Dermis microvascular lymphatic vessel endothelial cell (primary cell): ENCODE data around the gene TMEM51. TPM values are rescaled to one million over a fixed set of nuclear protein-coding genes. Genes with fewer than 3 reads are reported as not detected.
"Not testable (repeated sequence)": the region's sequence is repeated elsewhere in the genome, so short reads cannot be mapped to it uniquely, and the experiment has no call there.

ENCODE experiments used
- DNase-seq, 2 donors: peaks; one replicate each; pipeline versions ENCODE4 v3.0.0 to v3.0.0-alpha.2; 2010; ENCODE audit warnings: low read depth in 2 of 2
- total RNA-seq: library from RNA; depleted of rRNA; stranded (reverse); fragments of >200 nt; gene quantifications from 2 replicates; pipeline ENCODE4 v1.2.1, GENCODE V29; 2014

TMEM51 gene
- total RNA-seq, 1 donor from 2014 or later, result 6.7 TPM

- DNase-seq, result no peak
Measured at GRCh38 chr1:15128077-15128476, 25.5 kb upstream of the TMEM51 start.

DNA sequence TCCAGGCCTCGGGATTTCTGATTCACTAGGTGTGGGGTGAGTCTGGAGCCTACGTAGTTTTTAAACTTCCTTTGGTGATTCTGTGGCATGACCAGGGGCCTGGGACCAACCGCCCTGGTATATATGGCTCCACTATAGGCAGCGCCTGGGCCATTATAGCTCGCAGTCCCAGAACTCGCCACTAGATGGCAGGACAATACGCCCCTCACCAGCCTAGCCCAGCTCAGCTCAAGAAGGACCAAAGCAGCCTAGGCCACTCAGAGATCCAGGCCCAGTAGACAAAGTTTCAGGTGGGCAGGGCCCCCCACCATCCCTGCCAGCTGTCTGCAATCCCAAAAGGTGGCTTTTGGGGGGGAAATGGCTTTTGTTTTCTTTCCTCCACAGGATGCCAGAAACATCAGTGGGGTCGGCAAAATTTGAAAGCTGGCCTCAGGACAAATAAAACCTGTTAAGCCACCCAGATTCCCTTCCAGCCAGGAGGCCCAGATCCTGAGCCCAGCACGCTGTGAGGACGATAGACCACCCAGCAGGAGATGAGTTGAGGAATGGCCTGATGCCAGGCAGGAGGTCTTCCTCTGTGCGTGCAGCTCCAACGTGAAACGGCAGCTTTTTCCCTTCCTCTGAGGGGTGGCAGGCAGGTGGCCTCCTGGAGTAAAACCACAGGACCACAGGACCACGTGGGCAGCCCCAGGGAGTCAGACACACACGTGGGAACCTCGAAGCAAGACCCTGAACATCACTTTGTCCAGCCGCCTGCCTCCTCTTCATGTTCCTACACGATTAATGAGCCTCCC is 24.8 kb upstream of the TMEM51 start:
- peak; percentile 57 to 72 for DNase-seq

- no peak for DNase-seq
Measured at GRCh38 chr1:15129944-15130343, 23.6 kb upstream of the TMEM51 start.

GRCh38 chr1:15130607-15131006 is 22.9 kb upstream of the TMEM51 start:
- no peak for DNase-seq

- no peak for DNase-seq
Measured at GRCh38 chr1:15132965-15133364, 20.6 kb upstream of the TMEM51 start.

GRCh38 chr1:15134285-15134684 is 19.3 kb upstream of the TMEM51 start:
- DNase-seq, result no peak

- not testable (repeated sequence) for DNase-seq
Measured at GRCh38 chr1:15135604-15136003, 17.9 kb upstream of the TMEM51 start.

DNA sequence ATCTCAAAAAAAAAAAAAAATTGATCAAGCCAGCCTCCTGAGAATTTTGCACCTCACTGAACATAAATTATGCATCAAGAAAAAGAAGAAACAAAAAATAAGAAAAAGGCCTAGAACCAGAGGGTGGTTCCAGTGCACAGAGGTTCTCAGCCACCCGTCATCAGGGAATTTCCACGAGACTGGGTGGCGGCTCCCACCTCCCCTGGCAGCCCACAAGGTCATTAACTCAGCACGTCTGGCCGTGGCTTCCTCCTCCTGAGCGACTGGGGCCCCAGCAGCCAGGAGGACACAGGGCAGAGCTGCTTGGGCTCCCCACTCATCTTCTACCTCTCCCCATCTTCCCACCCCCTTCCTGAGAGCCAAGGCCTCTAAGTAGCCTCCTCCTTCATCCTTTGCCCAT is 15.7 kb upstream of the TMEM51 start:
- no peak for DNase-seq

DNA sequence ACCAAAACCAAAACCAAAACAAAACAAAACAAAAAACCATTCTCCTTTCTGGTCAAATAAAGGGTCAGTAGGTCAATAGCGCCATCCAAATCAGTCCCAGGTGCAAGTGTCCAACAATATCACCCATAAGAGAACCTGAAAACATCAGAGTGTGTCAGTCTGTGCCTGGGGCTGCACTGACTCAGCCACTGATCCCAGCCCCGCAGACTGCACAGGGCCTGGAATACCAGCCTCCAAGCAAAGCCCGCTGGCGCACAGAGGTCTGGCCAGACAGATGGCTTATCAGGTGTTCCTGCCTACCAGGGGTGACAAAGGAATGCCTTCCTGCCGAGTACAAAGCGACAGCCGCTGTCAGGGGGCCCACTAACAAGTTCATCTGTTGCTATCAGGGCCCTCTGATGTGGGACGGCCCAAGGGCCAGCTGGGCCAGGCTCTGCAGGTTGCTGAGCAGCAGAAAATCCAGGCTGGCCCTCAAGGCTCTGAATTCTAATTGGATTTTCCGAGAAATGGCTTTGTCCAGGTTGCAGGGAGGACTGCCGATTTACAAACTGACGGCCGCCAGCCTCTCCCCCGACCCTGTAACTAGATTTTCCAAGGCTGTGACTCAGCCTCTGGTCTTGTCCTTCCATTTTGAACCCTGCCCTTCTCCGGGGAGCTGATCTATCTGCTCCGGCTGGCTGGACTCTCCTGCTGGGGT is 13.7 kb upstream of the TMEM51 start:
- DNase-seq, result peak in 1 of 2 donors; percentile 27

GRCh38 chr1:15141935-15142539 is 11.5 kb upstream of the TMEM51 start:
- peak; percentile 70 to 87 for DNase-seq

DNA sequence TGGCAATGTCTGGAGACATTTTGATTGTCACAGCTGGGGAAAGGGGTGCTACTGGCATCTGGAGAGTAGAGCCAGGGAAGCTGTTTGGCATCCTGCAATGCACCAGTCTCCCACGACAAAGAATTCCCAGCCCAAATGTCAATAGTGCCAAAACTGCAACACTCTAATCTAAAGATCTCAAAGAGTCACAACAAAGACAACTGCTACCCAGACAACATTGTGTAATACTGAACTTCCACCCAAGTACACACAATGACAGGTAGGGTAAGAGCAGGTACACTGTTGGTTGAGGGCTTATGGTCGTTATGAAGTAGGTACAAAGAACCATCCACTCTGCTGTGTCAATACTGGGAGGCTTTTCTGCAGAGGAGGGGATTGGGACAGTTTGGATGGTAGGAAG is 8.2 kb upstream of the TMEM51 start:
- no peak for DNase-seq

- no peak for DNase-seq
Measured at GRCh38 chr1:15146142-15146680, 7.3 kb upstream of the TMEM51 start.

DNA sequence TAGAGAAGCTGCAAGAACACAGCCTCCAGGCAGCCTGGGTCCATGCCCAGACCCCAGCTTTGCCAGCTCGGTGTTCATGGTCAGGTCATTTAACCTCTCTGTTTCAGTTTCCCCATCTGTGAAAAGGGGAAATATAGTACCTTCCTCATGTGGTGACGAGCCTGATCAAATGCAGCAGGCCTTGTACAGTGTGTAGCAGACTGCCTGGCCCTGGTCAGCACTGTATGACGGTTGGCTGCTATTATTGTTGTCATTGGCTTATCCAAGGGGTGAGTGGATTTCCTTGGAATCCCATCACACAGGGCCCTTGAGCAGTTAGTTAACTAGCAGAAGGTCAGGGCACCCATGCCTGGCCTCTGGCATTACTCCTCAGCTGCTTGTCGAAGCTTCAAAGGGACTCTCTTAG is 6.6 kb upstream of the TMEM51 start:
- DNase-seq, result no peak

DNA sequence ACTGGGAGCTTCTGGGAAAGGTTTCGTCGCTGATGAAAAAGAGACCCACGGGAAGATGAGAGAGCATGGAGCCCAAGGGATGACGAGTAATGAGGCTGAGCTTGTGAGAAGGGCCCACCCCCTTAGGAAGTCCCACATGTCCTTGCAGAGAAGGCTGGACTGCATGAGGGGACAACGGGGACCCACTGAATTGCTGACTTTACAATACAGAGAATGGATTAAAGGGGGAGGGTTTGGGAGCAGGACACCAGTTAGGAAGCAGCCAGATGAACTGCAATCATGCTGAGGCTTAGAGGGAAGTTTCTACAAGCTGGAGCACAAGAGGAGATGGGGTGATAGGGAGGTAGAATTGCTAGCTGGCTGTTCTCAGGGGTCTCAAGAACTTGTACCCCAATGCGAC is 5.5 kb upstream of the TMEM51 start:
- no peak for DNase-seq

DNA sequence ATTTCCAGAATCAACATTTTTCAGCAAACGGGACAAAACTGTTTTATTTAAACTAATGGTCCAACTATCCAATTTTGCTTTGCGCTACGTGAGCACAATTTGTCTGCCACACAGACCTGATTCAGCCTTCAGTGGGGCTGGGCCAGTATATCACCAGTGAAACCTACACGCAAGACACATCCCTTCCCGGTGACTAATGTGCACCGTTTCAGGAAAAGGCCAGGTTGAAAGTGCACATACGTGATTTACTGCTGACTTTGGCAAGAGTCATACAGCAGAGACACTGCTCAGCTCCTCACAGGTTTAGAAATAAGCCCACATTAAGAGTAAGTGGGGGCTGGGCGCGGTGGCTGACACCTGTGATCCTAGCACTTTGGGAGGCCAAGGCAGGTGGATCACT is 5.1 kb upstream of the TMEM51 start:
- peak in 1 of 2 donors; percentile 10 for DNase-seq

- DNase-seq, result no peak
Measured at GRCh38 chr1:15148941-15149340, 4.6 kb upstream of the TMEM51 start.

DNA sequence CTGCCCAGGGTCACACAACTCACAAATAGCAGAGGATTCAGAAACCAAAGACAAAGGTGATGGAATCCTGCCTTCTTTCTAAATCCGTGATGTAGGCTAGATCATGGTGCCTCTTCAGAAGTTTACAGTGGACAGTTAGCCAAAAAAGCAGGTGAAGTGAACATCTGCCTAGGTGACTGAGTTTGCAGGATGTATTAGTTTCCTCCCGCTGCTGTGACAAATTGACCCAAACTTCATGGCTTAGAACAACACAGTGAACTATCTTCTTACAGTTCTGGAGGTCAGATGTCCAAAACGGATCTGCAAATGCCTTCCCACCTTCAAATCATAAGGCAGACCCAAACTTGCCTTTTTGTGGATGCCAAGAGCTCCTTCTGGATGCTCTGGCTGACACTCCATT is 3.2 kb upstream of the TMEM51 start:
- DNase-seq, result no peak

GRCh38 chr1:15151377-15151806 is 2.2 kb upstream of the TMEM51 start:
- DNase-seq, result no peak

- no peak for DNase-seq
Measured at GRCh38 chr1:15151871-15152270, 1.7 kb upstream of the TMEM51 start.

DNA sequence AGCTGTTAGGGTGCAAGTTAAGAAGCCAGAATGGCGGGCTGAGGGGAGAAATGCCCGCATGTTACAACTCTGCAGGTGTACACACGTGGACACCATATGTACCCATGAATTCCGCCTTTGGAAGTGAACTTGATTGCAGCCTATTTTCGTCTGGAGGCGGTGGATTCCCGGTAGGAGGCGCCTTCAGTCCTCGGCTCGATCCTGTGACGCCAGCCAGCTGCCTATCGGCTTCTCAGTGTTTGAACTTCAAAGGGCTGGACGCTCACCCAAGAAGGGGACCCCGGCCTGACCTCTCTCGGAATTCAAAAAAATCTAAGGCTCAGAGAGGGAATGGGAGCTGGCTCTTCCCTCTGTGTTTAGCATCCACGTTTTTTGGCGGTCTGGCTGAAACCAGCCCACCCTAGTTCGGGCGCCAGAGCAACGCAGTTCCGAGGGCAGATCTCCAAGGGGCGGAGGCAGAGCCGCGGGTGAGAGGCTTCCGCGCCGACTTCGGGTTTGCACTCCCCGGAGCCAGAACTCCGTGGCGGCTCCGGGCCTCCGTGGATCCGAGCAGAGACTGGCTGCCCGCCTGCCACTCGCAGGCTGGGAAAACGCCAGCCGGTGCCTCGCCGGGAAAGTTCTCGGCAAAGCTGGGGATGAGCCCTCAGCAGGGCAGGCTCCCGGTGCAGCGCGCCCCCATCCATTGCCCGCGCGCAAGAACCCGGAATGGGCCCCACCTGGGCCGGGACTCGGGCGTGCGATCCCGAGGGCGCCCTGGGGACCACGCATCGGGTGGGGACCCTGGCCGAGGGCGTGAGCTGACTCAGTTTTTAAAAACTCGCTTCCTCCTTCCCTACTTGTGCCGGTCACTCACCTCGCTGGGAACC is 996 bp upstream of the TMEM51 start:
- DNase-seq, result peak; percentile 56 to 90

DNA sequence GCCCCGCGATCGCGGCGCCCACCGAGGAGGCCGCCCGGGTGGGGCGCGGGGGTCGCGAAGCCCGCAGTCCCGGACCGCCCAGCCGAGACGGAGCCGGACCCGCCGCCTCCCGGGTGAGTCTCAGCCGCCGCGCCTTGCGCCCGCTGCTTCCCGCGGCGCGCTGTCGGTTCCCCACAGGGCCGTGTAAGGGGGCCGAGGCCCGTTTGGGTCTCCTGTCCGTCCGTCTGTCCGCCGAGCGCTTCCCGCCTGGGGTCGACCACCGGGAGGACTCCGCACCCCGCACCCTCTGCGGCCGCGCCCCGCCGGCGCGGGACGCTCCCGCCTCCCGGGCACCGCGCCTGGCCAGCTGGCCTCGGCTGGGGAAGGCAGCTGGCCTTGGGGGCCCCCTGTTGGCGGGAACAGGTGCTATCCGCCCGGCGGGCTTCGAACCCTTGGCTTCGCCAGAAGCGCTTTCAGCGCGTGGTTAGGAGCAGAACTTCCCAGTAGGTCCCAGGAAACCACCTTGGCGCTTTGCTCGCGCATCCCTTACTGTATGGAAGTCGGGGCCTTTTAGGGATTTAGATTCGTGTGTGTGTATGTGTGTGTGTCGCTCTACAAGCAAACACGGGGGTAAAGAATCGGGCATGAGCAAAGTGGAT is 414 bp downstream of the TMEM51 start:
- peak in 1 of 2 donors; percentile 74 for DNase-seq
